HG03045 (cell line): ENCODE results near the gene C1QBP.
A peak's percentile ranks its signal among the peaks of the same experiment; 100 is the strongest.
"Not testable (repeated sequence)": the region's sequence is repeated elsewhere in the genome, so short reads cannot be mapped to it uniquely, and the experiment has no call there.

Experiments
- ATAC-seq: cut with Tn5 transposase; IDR thresholded peaks from one replicate; pipeline ENCODE4 v1.9.1; 2021; ENCODE audit warnings: mild to moderate bottlenecking, moderate library complexity; ENCODE audit not compliant: unreplicated experiment

The C1QBP gene

DNA sequence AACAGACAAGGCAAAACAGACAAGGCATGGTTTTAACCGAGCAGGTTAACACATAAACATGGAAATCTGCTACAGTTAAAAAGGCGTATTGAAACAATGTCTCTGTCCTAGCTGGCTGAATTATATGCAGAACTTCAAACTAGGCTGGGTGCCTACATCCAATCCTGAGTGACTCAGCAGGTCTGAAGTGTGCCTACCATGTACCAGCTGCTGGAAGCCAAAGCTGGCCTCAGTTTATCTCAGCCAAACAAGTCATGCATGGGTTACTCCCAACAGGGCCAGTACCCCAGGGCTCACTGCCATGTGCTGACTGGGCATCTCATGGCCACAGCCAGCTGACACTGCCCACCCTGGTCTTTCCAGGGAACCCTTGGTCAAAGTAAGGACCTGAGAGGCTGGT lies 4.0 kb downstream of the C1QBP start:
- no peak for ATAC-seq

DNA sequence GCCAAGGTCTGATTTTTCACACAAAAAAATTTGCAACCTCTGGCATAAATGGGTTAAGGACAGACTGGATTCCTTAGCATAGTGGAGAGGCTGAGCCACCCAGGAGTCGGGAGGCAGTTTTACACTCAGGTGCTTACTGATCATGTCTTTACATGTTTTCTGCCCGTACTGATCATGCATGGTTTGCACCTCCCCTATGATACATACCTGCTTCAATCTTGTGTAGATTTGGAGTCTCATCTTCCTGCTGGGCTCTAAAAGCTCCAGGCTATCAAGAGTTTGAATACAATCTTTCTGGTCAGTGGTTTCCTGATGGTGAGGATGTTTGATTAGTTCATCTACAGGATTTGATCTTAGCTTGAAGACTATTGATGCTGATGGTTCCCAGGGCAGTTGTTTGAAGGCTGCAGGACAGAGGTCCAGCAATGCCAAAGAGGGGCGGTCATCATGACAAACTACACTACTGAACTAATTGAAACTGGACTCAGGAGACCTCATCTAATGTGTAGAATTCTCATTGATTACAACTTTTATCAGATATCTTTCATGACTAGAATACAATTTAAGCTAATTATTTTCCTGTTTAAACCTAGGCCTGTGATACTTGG lies 6.9 kb downstream of the C1QBP start:
- no peak for ATAC-seq

DNA sequence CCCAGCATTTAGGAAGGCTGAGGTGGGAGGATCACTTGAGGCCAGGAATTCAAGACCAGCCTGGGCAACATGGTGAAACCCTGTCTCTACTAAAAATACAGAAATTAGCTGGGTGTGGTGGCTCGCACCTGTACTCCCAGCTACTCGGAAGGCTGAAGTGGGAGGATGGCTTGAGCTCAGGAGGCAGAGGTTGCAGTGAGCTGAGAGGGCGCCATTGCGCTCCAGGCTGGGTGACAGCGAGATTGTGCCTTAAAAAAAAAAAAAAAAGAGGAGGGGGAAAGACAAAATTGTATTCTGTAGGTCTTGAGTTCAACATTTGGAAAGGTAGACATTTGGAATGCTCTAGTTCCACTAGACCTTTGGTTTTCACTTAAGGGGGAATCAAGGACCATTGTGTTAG lies 7.7 kb downstream of the C1QBP start:
- ATAC-seq, result not testable (repeated sequence)

- no peak for ATAC-seq
These were observed 8.4 kb downstream of the C1QBP start for GRCh38 chr17:5430413-5430999.

- no peak for ATAC-seq
These were observed 9.6 kb downstream of the C1QBP start for GRCh38 chr17:5429191-5429887.

DNA sequence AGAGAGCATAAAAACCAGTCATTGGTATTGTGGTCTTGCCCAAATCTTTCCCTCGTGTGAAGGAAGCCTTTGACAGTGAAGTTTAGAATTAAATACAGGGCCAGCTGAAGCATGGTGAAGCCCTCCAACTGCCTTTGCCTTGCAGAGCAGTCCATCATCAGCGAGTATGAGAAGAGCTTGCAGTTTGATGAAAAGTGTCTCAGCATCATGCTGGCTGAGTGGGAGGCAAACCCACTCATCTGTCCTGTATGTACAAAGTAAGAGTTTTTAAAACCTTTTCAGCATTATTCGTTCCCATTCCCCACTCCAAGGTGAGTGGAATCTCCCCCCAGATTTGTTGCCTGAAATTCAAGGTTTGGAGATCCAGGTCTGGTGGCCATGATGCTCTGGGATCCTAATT lies 13.1 kb downstream of the C1QBP start:
- no peak for ATAC-seq

DNA sequence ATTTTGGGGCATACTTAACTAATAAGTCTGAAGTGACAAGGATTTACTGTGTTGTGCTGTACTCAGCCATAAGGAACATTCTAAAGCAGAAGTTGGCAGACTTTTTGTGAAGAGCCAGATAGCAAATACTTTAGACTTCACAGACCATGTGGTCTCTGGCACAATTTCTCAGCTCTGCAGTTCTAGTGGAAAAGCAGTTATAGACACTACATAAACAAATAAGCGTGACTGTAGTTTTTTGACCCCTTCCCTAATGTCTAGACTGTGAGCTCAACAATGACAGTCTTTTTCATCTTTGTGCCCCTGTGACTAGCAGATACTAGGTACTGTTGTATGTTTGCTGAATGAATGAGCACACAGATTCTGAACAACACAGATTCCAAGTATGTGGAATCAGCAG lies 14.0 kb downstream of the C1QBP start:
- ATAC-seq, result no peak

- no peak for ATAC-seq
These were observed 16.4 kb downstream of the C1QBP start for GRCh38 chr17:5422505-5422904.

DNA sequence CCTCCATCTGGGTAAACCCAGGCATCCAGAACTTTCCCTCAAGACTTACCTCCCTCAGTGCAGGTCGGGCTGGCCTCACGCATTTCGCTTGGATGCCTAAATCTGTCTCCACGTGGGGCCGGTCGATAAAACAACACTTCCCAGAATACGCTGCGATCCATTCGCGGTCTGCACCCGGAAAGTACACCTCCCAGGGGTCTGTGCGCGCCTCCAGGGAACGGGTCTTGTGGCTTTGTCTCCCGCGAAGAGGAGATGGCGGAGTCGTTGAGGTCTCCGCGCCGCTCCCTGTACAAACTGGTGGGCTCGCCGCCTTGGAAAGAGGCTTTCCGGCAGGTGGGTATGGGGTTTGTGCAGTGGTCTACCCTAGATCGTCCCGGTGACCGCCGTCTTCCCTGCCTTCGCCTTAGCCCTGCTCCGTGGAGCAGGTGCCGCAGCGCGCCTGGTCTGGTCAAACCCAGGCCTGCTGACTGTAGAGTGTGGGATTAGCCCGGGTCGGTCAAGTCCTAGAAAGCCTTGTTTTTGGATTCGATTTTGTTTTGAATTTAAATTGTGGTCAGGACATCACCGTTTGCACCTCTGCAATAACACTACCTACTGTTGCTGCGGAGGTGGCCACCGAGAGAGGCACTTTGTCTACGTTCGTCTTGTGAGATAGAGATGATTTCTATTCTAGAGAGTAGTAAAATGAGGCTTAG lies 18.8 kb downstream of the C1QBP start, which contains the start of gene RPAIN:
Gene RPAIN, plus strand, starts transcription at position 224 of the 695 bp plus-strand sequence. Its CDS starts 29 bp downstream, at position 253.
- ATAC-seq, result peak; percentile 61

DNA sequence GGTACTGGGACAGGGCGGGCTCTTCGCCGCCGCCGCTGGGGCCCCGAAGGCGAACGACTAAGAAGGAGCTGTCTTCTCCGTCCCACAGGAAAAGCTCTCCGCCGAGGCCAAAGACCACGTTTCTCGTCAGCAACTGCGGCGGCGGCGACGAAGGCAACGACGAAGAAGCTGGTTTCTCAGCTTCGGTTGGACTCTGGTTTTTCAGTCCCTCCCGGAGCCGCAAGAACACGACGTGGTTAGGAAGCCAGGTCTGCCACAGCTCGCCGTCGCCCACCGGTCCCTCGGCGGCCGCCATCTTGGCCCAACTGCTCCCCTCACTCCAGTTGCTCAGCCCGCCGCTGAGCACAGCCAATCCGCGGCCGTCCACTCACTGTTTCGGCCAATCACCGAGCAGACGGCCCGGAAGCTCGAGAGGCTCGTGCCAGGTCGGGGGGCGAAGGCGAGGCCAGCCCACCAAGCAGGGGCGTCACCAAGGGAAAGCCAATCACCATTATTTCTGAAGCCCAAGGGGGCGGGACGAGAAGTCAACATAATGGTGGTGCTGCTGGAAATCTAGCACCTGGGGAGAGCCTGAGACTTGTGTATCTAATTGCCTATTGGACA lies 19.5 kb downstream of the C1QBP start, which contains the start of gene NUP88:
Gene NUP88, minus strand, starts transcription at position 307 of the 603 bp plus-strand sequence. Its CDS starts 12 bp downstream, at position 295.
- ATAC-seq, result peak; percentile 89

DNA sequence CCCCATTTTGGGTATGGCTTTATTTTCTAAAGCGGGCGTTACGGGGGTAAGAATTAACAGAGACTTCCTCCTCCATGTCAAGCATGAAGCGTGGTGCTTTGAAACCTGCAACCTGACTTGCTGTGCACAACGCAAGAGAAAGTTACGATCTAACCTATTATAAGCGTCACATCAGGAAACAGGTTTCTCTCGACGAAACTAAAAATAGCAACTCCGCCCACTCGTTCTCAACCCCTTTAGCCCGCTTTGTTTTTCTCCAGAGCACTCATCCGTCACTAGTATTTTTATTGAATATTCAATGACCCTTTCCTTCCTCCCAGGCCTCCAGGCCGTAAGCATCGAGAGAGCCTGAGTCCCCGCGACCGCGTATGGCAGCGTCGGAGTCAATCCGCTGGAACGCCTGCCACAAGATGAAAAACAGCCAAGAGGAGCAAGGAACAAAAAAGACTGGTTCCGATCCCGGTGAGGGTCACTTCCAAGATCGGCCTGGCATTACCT lies 20.0 kb downstream of the C1QBP start:
- ATAC-seq, result peak; percentile 33

- ATAC-seq, result no peak
These were observed 22.1 kb downstream of the C1QBP start for GRCh38 chr17:5416901-5417300.

GRCh38 chr17:5413682-5414081 lies 25.3 kb downstream of the C1QBP start:
- no peak for ATAC-seq

DNA sequence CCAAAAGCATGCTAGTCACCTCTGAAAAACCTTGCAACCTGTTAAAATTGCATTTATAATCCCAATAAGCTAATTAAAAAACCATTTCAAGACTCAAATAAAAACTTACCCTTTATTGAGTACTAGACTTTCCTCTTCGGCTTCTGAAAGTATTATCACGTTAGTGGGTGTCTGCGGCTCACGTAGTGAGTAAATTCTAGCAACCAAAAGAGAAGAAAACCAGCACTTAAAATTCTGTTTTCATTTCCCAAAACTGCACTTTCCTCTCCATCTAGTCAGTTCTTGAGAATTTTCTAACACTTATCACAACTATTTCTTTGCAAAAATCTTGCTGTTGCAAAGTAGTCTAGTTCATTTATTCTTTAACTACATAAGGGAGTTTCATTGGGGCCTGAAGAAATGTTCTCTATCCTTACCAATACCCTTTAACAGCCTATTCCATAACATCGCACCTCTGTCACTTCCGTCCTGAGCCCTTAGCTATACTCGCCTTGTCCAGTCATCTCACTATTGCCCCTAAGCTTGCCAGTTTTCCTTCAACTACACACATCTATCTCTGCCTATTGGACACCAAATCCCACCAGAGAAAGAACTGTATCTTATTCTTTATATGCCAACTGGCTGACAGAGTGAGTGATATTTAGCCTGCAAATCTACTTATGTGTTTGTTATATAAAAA lies 28.2 kb downstream of the C1QBP start:
- ATAC-seq, result no peak

DNA sequence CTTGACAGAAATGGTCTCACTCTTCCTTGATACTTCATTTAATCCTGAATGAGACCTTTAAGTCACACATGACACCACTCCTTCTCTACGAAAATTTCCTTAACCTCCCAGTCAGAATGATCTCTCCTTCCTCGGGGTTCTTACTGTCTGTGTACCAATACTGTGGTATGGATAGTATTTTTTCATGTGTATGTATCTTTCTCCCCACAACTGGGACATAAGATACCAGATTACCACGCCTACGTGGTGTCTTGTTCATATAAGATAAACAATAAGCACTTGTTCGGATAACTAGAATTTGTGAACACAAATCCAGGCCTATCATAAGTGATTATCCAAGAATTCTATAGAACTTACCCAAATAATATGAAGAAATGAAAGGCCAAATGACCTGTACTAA lies 30.8 kb downstream of the C1QBP start:
- no peak for ATAC-seq

DNA sequence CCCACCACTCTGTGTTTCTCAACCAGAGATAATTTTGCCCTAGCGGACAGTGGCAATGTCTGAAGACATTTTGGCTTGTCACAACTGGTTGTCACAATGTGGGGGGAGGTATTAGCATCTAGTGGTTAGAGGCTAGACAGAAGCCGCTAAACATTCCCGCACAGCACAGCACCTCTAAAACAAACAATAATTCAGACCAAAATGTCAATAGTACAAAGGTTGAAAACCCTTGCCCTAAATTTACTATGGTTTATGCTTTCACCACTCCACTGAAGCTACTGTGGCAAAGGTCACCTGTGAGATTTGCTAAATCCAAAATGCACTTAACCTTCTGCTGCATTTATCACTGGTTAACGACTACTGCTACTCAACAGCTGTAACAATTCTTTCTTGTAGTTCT lies 33.6 kb downstream of the C1QBP start:
- no peak for ATAC-seq

DNA sequence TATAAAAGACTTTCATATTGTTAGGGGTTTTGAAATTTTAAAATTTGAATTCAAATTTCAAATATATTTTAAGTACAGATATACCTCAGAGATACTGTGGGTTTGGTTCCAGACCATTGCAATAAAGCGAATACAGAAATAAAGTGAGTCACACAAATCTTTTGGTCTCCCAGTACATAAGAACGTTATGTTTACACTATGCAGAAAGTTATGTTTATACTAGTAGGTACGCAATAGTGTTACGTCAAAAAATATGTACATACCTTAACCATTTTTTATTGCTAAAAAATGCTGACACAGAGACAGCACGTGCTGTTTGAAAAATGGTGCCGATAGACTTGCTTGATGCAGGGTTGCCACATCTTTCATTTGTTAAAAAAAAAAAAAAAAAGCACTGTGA lies 39.2 kb downstream of the C1QBP start:
- ATAC-seq, result no peak

DNA sequence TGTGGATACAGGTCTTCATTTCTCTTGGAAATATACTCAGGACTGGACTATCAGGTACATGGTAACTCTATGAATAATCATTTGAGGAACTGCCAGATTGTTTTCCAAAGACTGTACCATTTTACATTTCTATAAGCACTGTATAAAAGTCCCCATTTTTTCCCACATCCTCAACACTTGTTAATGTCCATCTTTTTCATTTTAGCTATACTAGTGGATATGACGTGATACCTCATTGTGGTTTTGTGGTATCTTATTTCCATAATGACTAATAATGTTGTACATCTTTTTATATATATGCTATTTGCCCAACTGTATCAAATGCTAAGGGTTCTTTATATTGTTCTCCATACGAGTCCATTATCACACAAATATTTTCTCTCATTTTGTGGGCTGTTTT lies 42.3 kb downstream of the C1QBP start:
- no peak for ATAC-seq

GRCh38 chr17:5391678-5392077 lies 47.3 kb downstream of the C1QBP start:
- ATAC-seq, result no peak
